ENCODE results near the gene ABCB4. TPM values are rescaled to one million over a fixed set of nuclear protein-coding genes. Genes with fewer than 3 reads are reported as not detected.

Gene ABCB4
- polyA plus RNA-seq, 1 experiment: 1.9 TPM

- TF ChIP-seq CTCF (IDR thresholded peaks at IDR 0.05; ENCODE audit: insufficient read depth, low read depth, low read length): no peak
- ChIA-PET POLR2A (no interaction called here), CTCF (no interaction called here)
Measured at GRCh38 chr7:87458148-87458547, 17.3 kb downstream of the ABCB4 start.

GRCh38 chr7:87456247-87456646, 19.2 kb downstream of the ABCB4 start:
- CTCF ChIA-PET: no interaction called here
- TF ChIP-seq CTCF (IDR thresholded peaks at IDR 0.05; ENCODE audit: insufficient read depth, low read depth, low read length): no peak
- no peak overlapping the region for H3K4me3 ChIP-seq (ENCODE audit: low read depth, low read length)

More at GRCh38 chr7:87458148-87458547, 17.3 kb downstream of the ABCB4 start:
- Histone ChIP-seq H3K4me3 (ENCODE audit: low read depth, low read length) (no peak overlapping the region), H3K27me3 (ENCODE audit: control insufficient read depth, insufficient read depth, low read length) (no peaks in the 10 kb centered on the region), H3K36me3 (ENCODE audit: control insufficient read depth, insufficient read depth, low read length) (no peaks in the 10 kb centered on the region)
- DNase-seq (ENCODE audit: low read depth): no peak

GRCh38 chr7:87452279-87452678, 23.2 kb downstream of the ABCB4 start:
- no peak for TF ChIP-seq CTCF (IDR thresholded peaks at IDR 0.05; ENCODE audit: insufficient read depth, low read depth, low read length)
- POLR2A ChIA-PET: no interaction called here
- no peaks in the 10 kb centered on the region for H3K27me3 ChIP-seq (ENCODE audit: control insufficient read depth, insufficient read depth, low read length)
- CTCF ChIA-PET: no interaction called here
- no peaks in the 10 kb centered on the region for H3K36me3 ChIP-seq (ENCODE audit: control insufficient read depth, insufficient read depth, low read length)
- DNase-seq (ENCODE audit: low read depth): no peak
- no peak overlapping the region for H3K4me3 ChIP-seq (ENCODE audit: low read depth, low read length)

More at GRCh38 chr7:87456247-87456646, 19.2 kb downstream of the ABCB4 start:
- DNase-seq (ENCODE audit: low read depth): no peak
- H3K36me3 ChIP-seq (ENCODE audit: control insufficient read depth, insufficient read depth, low read length): no peaks in the 10 kb centered on the region
- POLR2A ChIA-PET: no interaction called here
- no peaks in the 10 kb centered on the region for H3K27me3 ChIP-seq (ENCODE audit: control insufficient read depth, insufficient read depth, low read length)

GRCh38 chr7:87451187-87451586, 24.3 kb downstream of the ABCB4 start:
- CTCF ChIA-PET: no interaction called here
- H3K36me3 ChIP-seq (ENCODE audit: control insufficient read depth, insufficient read depth, low read length): no peaks in the 10 kb centered on the region
- DNase-seq (ENCODE audit: low read depth): no peak
- H3K4me3 ChIP-seq (ENCODE audit: low read depth, low read length): no peak overlapping the region
- POLR2A ChIA-PET: no interaction called here
- no peaks in the 10 kb centered on the region for H3K27me3 ChIP-seq (ENCODE audit: control insufficient read depth, insufficient read depth, low read length)
- TF ChIP-seq CTCF (IDR thresholded peaks at IDR 0.05; ENCODE audit: insufficient read depth, low read depth, low read length): no peak

- POLR2A ChIA-PET: no interaction called here
- H3K4me3 ChIP-seq (ENCODE audit: low read depth, low read length): no peak overlapping the region
- no peak for DNase-seq (ENCODE audit: low read depth)
- H3K27me3 ChIP-seq (ENCODE audit: control insufficient read depth, insufficient read depth, low read length): no peaks in the 10 kb centered on the region
- CTCF ChIA-PET: no interaction called here
- no peaks in the 10 kb centered on the region for H3K36me3 ChIP-seq (ENCODE audit: control insufficient read depth, insufficient read depth, low read length)
- TF ChIP-seq CTCF (IDR thresholded peaks at IDR 0.05; ENCODE audit: insufficient read depth, low read depth, low read length): no peak
Measured at GRCh38 chr7:87450706-87451105, 24.8 kb downstream of the ABCB4 start.
